Activated T-cell treated with anti-CD3 and anti-CD28 coated beads for 4 hours (primary cell): ENCODE measurements around the gene FOXP1.

Experiments used
- DNase-seq: peaks from one replicate; pipeline ENCODE4 v3.0.0-alpha.2; 2020

FOXP1 gene

DNA sequence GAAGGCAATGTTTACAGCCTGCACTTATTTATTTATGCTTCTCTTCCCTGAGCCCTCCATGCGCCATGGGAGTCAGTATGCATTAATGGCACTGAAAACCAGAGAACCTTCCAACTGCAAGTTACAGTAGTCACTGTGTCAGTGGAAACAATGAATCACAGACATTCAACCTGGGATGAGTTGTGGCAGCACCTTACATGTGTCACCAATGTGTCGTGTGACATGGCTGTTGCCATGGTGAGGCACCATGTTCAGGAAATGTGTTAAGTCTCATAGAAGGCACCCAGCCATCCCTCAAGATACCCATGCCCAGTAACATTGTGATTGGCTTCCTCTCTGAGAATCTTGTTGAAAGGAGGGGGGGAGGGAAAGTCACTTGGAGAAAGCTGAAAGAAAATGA, 105.0 kb downstream of the FOXP1 start:
- DNase-seq: peak; percentile 56

DNA sequence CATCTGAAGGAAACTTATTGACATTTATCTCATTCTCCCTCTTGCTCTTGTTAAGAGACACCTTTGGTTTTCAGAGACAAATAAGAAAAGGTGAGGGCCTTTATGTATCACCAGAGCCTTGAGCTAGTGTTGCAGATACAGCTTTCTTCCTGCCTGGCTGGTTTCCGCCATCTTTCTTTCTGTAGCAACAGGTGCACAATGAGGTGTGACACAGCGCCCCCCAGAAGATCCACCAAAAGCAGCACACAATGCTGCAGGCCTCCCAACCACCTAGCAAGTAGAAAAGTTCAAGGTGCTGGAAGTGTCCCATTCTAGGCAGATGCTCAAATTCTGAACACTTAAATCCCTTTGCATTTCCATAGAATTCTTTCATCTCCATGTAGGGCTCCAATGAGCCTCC, 106.6 kb downstream of the FOXP1 start:
- no peak for DNase-seq

DNA sequence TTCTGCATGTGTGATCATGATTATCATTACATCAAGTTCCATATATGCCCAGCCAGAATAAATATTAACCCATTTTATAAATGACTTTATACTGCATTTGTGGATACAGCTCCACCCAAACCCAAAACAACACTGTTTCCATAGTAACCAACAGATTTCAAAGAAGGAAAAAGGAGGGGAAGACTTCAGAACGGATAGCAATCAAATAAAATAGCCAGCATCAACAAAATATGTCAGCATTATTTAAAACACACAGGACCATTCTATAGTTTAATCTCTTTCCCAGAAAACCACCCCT, 114.4 kb downstream of the FOXP1 start:
- DNase-seq: no peak

DNA sequence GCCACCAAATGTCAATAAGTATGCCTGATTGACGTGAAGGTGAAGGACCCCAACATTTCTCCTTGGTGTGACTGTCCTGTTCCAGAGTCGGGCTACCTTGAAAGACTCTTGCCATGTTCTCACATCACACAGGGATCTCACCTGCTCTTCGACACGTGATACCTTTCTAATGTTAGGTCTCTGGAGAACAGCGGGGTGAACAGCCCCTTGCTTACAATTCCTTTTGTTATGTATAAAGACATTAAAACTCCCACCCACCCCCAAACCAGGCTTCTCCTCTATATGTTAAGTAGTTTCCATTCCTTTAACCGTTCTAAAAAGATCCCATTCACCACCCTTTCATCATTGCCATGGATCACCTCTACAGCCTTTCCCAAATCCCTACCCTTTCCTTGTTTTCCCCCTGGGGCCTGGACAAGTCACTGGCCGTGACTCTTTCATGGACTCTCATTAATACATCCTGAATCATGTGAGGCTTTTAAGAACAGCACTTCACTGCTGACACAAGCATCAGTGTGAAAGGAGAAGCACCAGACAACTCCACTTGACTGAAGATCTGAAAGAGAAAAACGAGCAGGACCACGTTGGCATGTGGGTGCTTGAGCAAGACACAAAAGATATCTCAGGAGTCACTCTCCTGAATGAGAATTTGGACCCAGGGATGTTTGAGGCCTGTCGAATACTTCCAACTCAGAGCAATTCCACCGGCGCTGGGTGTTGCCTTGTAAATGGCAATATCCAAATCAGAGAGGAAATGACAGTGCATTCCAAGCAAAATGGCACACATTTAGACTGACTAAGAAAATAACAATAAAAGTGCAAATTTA, 115.0 kb downstream of the FOXP1 start:
- no peak for DNase-seq

DNA sequence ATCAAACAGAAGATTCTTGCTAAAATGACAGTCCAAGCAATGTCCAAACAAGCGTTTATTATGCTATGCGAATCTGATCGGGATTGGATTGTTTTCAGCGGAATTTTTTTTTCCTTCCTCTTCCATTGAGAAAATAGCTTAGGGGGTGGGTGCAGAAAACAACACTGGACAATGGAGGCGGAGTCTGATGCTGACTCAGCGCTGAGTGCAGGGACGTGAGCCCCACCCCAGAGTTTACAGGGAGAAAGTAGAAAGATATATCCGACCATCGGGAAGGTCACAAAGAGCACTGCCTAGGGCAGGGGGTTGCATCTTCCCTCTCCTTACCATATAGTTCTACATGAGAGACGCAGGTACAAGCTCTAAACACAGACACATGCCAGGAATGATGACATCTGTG, 117.0 kb downstream of the FOXP1 start:
- DNase-seq: no peak

DNA sequence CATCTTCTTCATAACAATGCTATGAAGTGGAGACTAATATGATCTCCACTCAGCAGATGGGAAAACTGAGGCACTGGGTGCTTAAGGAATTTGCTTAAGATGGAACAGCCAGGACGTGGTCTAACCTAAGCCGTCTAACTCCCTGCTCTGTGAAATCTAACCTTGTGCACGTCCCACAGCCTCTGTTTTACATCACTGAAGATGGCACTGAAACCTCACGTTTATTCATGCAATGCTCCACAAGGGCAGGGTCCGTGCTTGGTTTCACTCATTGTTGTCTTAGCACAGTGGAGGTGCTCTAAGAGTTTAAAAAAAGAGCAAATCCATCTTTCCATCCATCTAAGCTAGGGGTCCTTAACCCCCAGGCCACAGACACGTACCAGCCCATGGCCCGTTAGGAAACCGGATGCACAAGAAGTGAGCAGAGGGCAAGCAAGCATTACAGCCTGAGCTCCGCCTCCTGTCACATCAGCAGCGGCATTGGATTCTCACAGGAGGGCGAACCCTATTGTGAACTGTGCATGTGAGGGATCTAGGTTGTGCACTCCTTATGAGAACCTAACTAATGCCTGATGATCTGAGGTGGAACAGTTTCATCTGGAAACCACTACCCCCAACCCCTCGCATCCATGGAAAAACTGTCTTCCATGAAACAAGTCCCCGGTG, 118.0 kb downstream of the FOXP1 start:
- no peak for DNase-seq

DNA sequence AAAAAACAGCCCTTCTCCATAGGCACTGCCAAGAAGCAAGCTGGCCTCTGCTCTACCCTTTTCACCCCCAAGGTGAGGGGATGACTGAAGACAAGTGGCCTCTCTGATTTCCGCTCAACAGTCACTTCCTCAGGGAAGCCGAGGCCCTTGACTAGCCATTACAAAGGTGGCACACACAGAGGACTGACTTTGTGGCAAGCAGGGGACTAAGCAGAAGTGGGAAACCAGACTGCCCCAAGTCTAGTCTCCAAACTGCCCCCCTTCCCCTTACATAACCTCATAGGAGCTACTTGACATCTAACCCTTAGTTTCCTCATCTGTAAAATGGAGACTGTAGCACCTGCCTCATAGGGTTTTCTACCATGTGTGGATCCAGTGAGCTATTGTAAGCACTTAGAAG, 118.9 kb downstream of the FOXP1 start:
- DNase-seq: no peak

DNA sequence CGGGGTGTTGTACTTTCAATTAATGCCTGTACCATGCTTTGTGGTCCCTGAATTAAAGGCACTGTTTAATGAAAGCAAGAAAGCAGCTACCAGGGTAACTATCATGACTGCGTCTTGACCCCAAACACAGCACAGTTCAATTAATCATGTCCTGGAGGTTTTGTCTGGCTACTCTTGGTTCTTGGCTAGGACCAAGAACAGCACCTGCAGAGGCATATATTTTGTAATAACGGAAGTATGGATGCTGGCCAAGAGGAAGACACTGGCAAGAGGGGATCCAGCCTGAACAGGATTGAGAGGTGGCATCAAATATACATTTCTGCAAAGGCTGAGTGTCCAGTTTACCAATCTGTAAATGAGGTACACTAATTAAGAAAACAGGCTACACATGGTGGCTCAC, 119.9 kb downstream of the FOXP1 start:
- DNase-seq: no peak

DNA sequence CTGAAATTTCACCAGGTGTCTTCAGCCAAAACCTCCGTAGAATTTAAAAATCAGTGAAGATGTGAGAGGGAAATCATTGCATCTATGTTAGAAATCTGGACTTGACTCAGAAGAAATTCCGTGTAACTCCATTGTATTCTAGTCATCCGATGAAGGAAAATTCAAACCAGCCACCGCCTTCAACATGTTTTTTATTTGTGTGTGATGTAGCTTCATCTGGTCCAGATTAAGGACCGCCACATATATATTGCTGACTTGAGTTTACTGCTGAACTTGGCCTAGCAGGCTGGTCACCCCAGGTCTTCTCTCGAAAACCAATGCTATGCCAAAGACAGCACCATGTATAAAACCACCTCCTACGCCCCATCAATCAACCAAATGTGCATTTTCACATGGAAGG, 120.9 kb downstream of the FOXP1 start:
- DNase-seq: no peak

DNA sequence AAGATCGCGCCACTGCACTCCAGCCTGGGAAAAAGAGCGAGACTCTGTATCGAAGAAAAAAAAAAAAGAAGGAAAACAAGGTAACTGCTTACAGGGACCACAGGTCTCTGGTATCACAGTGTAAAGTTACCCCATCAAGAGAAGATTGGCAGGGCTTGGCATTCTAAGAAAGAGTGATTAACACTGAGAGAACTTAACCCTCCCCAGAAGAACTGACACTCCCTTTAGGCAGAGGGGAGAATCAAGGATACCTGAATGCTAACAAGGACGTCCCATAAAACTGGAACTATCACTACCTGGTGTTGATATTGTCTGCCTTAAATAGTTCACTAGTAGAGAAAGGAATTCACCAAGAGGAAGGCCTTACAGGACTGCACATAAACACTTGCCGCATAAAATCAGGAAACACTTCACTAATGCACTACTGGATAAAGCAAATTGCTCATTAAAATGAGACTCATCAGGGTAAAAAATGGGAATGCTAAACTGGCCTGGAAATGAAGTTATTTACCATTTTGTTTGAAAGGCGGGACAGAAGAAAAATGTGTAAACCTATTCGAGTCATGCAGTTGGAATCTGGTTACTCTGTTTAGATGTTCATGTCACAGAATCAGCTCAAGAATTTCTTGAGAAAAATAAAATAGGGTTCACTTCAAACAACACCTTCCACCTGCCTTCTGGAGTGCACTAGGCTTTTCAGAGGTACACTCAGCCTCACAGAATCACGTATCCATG, 121.6 kb downstream of the FOXP1 start:
- DNase-seq: no peak

DNA sequence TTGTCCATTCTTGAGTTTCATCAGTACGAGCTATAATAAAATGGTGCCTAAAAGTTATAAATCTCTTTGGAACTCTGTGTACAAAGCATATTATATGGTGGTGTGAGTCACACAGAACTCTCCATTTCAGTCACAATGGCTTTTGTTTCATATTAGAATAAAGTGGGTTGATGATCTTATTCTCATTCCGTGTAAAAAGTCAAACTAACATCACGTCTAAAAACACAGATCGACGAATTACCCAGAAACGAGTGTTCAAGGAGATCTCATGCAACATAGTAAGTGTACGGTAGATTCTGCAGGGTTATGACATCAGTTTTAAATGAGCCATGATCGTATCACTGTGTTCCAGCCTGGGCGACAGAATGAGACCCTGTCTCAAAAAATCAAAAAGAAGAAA, 122.4 kb downstream of the FOXP1 start:
- DNase-seq: no peak

DNA sequence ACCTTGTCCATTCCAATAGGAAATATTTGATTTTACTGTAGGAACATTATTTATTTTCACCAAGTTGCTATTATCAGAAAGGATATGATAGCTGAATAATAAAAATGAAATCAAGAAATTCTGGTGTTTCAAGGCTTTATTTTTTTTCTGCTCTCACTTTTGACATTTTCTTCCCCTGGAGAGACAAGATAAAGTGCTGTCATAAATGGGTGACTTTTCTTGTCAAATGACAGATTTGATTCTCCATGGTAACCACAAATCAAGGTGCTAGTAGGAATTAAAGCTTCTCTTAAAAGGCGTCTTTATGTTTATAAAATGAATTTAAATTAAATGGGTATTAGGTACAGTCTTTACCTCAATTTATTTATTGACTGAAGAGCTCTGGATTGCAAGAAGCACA, 124.6 kb downstream of the FOXP1 start:
- no peak for DNase-seq

DNA sequence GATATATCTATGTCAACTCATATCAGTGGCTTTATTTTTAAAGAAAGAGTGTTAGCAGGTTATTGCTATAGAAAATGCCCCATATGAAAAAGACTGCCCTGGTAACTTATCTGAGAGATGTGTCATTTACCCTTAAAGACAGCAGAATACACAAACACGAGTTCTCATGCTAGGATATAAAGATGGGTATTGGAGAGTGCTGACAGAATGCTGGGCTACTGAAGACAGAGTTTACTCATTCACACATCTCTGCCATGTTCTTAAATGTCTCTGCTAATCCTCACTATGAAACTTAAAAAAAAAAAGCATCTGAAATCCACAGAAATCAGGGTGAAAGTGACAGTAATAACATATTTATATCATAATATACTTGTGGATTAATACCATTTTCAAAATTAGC, 126.7 kb downstream of the FOXP1 start:
- DNase-seq: no peak

DNA sequence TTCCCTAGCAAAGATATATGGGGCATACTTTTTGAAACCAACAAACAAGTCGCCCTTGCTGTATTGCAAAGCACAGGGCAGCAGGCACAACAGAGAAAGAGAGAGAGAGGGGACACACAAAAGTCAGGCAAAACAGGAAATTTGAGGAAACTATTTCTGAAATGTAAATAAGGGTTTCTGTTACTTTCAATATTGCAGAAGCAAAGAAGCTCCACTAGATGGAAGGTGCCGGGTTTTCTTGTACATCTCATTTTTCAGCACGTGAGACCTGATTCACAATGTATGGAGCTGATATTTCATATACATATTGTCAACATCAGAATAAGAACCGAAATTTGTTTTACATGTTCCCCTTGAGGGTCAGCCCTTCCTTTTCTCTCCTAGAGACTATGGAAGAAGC, 127.4 kb downstream of the FOXP1 start:
- DNase-seq: no peak

DNA sequence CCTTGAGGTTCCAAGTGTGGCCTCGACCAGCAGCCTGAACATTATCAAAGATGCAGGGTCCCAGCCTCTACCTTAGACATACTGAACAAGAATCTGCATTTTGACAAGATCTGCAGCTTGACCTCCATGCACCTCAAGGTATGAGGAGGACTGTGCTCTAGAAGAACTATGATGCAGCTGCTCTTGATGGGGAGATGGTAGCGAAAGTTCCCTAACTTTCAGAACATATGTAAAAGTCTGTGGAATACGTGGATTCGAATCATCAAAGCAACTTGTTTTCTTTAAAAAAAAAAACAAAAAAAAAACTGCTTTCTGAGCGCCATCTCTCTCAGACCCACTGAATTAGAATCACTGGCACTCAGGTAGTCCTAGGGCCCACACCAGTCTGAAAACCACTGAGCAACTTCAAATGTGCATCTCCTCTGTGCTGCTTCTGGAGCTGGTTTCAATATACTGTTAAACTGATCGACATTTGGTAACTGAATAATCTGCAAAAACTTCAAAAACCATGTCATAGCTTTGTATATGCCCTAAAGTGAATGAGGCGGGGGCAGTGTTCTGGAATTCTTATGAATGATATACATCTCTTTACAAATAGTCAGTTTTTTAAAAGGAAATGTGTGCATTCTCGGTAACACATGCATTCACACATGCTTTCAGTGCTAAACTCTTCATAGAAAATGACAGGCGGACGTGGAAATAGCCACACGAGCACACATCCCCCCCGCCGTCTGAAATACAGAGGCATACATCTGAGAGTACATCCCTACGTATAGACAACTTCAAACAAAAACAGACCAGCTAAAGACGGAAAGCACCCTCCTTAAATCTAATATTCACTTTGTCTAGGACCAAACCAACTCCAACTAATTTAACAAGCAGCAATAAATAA, 128.8 kb downstream of the FOXP1 start:
- DNase-seq: no peak

DNA sequence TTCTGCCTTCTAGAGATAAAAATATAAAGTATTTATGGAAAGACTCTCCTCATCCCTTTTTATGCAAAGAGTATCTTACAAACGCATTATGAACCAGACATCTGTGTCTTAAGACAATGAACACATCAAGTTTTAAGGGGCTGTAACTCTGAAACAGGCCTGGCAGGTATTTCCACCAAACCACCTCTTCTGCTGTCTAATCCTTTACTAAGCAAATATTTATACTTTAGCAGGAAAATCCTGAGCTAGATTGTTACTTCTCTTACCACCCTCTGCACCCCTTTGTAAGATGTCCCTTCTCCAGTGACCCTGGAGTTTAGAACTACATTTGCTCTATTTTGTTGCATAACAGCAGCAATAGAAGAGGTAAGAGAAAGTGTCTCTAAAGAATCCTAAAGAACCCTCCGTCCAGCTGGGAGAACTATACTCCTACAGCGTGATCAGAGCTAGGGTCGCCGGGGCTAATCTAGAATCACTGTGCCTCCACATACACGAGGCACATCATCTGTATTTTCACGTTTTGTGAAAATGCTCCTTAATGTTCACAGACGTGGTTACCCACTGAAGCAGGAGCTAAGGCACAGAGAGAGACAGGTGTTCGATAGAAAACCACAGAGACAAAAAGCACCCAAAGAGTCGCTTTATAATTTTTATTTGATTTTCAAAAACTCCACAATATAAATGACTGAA, 129.6 kb downstream of the FOXP1 start:
- DNase-seq: no peak

DNA sequence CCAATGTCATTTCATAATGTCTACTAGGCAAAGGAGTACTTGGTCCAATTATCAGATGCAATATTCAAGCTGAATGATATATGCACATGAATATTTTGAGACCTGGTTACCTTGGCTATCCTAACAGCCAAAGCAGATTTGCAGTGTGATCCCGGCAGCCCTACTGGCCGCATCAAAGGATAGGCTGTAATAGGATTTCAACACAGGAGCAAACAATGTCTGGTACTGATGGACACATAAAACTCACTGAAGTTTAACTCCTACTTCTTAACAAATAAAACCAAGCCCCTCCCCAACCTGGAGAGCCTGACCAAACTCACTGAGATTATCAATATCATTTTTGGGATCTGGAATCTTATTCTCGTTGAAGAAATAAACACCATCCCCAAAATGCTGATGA, 130.2 kb downstream of the FOXP1 start:
- DNase-seq: no peak

DNA sequence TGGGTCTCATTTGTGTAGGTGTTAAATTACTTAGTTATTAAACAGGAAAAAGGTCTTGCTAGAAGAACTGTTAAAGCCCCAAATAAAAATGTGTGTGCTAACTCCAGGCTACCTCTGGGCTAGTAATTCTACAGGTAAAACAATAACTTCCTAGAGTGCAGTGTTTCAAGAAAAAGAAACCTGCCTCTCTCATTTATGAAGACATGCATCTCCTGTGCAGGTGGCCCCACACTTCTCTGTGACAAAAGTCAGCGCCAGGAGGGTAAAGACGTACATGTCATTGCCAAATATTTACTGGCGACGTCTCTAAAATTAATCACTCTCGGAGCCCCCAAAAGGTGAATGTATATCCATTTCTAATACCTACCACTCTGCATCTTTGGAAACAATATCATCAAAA, 131.7 kb downstream of the FOXP1 start:
- no peak for DNase-seq

DNA sequence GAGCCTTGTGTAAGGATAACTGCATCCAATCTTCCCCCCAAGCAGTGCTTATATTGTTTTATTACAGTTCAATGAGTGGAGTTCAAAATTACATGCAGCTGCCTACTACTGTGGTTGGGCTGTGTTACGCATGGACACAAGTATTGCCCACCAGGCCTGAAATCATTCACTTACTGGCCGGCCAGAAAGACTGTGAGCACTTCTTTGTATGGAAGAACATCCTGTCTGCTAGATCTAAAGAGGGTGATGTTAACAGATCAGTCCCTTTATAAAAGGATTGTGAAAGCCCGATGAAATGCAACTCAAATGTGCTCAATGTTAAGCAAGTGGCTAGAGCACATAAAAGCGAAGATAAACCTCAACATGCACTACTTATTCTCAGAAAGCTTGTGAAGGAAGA, 132.5 kb downstream of the FOXP1 start:
- DNase-seq: no peak

DNA sequence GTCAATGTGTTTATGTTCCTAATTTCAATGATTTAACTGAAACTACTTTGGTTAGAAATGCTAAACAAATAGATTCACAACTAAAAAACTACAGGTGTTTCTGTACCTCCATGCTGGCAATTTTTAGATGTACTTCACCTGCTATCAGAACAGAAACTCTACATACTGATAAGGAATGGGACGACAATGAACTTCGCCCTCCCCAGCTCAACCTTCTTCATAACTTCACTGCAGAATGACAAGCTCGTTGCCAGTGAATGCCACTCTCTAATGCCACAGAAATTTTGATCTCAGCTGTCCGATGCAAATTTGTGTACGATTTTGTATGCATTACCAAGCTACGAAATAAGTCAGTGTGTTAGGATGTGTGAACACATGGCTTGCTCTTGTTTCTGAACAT, 133.4 kb downstream of the FOXP1 start:
- no peak for DNase-seq

DNA sequence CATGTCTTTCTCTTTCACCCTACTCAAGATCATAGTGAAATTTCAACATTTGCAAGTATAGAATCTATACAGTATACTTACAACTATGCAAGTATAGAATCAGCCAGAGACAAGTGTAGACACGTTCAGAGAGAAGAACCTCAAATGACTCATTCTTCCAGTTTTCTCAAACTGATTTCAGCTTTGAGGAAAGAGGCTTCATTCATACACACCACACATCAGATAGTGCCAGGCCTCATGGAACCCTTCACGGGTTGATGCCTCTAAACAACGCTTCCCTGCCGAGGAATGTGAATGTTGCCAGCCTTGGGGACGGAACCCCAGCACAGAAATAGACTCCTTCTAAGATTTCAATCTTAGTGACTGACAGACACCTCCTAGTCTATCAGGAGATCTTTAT, 135.7 kb downstream of the FOXP1 start:
- DNase-seq: no peak

DNA sequence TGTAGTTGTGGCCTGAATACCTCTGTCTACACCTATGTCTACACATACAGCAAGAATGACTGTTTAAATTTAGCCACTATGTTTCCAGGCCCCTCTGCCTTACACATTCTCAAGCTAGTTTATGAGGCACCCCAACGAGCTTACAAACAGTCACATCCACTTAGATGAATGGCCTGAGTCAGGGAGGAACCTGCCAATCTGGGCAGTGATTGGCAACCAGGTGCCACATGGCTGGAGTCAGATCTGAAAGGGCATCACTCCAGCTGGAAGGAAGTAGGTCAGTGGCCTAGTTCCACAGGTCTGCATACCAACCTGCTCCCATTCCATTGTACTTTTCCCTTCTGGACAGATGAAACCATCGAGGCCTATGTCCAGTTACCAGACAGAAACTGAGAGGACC, 136.3 kb downstream of the FOXP1 start:
- no peak for DNase-seq

DNA sequence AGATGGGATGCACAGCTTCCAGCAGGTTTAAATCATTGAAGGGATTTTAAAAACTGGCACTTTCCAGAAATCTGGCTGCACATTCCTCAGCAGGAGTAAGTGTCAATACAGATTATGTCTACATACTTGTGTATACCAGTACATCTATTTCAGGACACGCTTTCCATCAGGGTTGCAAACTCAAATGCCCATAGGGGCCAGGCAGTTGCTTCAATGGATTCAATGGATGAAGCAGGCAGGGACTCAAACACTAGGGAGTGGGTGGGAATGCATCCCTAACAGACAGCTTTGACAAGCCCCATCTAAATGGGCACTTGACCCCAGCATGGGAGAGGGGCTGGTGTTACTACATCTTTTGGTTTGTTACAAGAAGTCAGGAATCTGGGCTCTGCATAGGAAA, 136.8 kb downstream of the FOXP1 start:
- no peak for DNase-seq
